DMS153 treated with DMSO at 0.1 percent for 48 hours (cell line): ENCODE measurements around the gene BPIFB4.
"Not testable (repeated sequence)": the region's sequence is repeated elsewhere in the genome, so short reads cannot be mapped to it uniquely, and the experiment has no call there.

Experiments used
- DNase-seq: peaks from one replicate; lab custom pipeline; 2025; ENCODE audit not compliant: unreplicated experiment; lab: John Stamatoyannopoulos, UW

The BPIFB4 gene

GRCh38 chr20:33115501-33115900 lies 36.1 kb downstream of the BPIFB4 start:
- not testable (repeated sequence) for DNase-seq

GRCh38 chr20:33119725-33120720 lies 40.6 kb downstream of the BPIFB4 start:
- DNase-seq: no peak

DNA sequence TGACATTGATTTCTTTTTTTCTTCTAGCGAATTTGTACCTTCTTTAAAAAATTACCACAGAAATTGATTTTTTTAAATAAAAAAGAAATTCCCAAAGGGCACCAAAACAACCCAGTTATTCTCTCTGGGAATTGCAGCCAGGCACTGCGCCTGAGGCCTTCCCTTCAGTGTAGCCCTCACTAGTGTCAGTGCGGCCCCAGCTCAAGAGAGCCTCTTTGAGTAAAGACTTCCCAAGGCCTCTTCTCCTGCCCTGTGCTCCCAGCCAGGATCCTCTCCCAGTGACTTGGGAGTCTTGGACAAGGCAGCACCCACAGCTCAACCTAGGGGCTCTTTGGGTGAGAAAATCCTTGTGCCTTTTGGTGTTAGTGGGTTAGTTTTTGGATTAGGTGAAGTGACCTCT lies 41.5 kb downstream of the BPIFB4 start:
- DNase-seq: no peak

DNA sequence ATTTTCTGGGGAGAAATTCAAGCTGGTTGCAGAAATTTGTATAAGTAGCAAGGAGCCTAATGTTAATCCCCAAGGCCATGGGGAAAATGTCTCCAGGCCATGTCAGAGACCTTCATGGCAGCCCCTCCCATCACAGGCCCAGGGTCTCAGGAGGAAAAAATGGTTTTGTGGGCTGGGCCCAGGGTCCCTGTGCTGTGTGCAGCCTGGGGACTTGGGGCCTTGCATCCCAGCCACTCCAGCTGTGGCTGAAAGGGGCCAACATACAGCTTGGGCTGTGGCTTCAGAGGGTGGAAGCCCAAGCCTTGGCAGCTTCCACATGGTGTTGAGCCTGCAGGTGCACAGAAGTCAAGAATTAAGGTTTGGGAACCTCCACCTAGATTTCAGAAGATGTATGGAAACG lies 42.9 kb downstream of the BPIFB4 start:
- DNase-seq: not testable (repeated sequence)

DNA sequence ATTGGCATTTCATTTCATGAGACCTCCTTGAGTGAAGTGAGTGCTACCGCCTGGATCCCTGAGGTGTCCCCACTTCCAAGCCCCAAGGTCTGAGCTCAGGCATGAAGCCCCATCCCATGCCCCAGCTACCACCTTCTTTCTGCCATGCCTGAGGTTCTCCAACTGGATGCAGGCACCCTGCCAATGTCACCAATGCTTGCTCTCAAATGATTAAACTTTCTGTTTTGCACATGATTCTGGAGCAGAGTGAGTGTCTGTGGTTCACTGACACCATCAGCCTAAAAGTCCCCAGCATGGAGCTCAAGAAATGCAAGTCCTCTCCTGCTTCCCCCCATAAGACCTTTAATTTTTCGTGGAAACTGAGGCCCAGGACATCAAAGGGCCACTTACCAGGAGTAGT lies 44.8 kb downstream of the BPIFB4 start:
- DNase-seq: no peak

GRCh38 chr20:33124994-33125393 lies 45.6 kb downstream of the BPIFB4 start:
- DNase-seq: no peak

DNA sequence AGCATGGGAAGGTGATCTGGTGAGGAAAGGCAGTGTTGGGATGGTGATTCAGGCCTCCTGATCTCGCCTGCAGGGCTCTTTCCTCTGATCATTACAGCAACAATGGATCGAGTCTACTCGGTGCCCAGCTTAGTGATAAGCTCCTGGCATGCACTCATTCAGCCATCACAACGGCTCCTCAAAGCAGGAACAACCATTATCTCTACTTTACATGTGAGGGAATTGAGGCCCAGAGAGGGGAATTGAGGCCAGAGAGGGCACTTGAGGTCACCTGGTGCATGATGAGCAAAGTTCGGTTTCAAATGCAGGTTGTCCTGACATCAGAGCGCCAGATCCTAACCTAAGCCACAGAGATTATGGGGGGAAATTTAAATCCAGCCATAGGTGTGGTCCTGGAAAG lies 46.5 kb downstream of the BPIFB4 start:
- DNase-seq: no peak

GRCh38 chr20:33127422-33128097 lies 48.1 kb downstream of the BPIFB4 start:
- no peak for DNase-seq

GRCh38 chr20:33130568-33131061 lies 51.2 kb downstream of the BPIFB4 start:
- peak; percentile 25 for DNase-seq

DNA sequence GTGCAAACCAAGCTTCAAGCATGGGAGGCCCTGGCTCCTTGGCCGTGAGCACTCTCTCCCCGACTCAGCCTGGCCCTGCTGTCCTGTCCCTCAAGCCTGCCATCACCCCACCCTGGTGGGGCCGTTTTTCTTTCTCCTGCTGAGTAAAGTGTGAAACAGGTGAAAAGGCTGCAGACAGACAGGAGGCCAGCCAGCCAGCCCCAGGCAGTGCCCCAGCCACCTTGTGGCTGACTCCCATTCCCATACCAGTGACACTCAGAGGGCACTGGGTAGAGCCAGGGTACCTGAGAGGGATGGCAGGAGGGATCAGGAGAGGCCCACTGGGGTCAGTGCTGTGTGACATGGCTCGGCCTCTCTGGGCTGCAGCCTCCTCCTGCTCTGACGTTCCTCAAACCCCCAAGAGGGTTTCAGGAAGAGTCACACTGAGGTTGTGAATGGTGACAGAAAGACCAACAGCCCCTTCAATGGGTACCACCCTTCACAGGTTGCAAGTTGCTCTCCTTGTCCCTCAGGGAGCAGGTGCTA lies 52.6 kb downstream of the BPIFB4 start:
- no peak for DNase-seq

DNA sequence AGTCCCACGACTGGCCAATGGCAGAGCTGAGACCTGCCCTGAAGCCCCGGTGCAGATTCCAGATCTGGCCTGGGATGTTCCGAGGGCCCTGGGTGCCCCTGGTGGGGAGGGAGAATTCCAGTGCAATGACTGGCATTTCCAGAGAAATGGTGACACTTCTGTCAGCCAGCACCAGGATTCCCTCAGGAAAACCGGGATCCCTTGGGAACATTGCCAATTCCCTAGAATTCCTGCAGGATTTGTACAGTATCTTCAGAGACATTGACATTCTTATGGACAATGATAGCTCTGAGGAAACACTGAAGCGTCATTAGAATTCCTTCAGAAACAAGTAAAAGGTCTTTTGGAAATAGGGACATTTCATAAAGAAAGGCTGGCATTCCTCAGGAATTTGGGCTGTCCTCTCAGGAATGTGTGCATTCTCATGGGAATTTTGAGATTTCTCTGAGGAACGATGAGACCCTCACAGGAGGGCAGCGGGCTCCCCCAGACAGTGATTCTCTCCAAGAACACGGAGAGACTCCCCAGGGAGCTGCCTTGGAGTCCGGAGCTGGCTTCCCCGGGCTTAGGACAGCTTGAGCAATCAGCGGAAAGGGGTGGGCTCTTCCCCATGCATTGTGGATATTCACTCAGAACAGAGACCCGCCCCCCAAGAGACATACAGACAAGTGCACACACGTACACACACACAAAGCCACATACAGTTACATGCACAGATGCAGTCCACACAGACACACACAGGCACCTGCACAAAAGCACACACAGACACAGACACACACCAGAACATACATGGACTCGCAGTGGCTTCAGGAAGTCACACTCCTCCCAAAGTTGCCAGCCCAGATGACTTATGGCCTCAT lies 53.3 kb downstream of the BPIFB4 start:
- no peak for DNase-seq

- DNase-seq: no peak
Observed at GRCh38 chr20:33133373-33133941, 54.0 kb downstream of the BPIFB4 start.

DNA sequence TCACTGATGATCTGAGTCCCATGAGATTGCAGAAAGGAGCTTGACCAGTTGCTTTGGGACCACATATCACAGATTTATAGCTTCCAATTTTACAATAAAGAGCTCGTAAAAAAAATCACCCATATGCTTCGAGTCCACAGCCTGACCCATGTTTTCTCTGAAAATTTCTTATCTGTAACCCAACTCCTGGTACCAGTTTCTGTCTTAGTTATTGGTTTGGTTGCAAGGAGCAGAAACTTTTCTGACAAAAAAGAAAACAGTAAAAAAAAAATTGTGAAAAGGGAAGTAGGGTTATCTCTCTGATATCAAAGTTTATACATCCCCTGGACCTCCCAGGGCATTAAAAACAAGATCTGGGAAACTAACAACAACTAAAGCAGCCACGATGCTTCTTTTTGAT lies 57.8 kb downstream of the BPIFB4 start:
- DNase-seq: no peak

DNA sequence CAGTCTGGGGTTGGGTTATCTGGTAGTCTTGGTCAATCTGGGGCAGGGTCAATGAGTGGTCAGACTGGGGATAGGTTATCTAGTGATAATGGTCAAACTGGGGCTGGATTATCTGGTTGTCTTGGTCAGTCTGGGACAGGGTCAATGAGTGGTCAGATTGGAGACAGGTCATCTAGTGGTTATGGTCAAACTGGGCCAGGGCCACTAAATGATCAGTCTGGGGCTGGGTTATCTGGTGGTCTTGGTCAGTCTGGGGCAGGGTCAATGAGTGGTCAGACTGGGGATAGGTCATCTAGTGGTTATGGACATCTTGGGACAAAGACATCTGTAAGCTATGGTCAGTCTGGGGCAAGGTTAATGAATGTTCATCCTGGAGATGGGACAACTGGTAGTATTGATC lies 60.0 kb downstream of the BPIFB4 start:
- DNase-seq: no peak

GRCh38 chr20:33145521-33145920 lies 66.1 kb downstream of the BPIFB4 start:
- DNase-seq: no peak

GRCh38 chr20:33147299-33147698 lies 67.9 kb downstream of the BPIFB4 start:
- DNase-seq: no peak

DNA sequence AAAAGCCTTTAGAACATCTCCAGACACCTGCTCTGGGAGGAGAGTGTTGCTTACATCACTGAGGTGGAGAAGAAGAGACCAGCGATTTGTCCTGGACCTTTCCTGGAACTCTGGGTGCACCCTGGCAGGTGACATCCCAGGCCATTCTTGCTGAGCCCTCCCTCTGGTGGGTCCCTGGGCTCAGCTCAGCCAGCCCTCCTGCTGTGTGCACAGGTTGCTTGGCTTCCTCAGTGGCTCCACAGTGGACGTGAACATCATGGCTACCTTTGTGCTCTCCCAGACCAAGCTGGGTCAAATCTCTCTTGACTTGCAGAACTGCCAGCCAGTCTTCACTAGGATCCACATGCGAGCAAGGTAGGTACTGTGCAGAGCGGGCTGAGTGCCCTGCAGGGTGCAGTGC lies 68.6 kb downstream of the BPIFB4 start:
- DNase-seq: no peak

DNA sequence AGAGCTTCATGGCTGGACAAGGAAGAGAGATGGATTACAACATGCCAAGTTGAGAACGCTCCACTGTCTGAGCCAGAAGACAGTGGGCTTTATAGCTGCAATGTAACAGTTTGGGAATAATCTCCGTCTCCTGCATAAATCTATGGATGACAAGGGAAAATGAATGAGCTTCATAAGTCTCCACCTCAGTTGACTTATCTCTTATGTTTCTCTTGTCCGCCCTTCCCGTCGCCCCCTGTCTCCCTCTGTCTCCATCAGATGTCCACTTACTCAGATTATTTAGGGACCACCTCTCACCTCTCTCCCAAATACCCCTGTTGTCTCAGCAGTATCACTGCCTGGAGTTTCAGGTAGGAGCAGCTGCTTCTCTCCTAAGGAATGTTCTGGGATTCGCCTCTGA lies 74.8 kb downstream of the BPIFB4 start:
- no peak for DNase-seq

- DNase-seq: no peak
Observed at GRCh38 chr20:33158637-33159385, 79.4 kb downstream of the BPIFB4 start.

GRCh38 chr20:33159713-33160112 lies 80.3 kb downstream of the BPIFB4 start:
- DNase-seq: no peak
